Epithelial cell of esophagus (primary cell): ENCODE results near the gene SMYD1.
A peak's percentile ranks its signal among the peaks of the same experiment; 100 is the strongest.

Experiments
- DNase-seq: peaks from one replicate; pipeline ENCODE4 v3.0.0; 2010; ENCODE audit warnings: low read depth
- H3K4me3 ChIP-seq: 2 replicates; pipeline ENCODE4 v1.5.1; 2011; ENCODE audit warnings: mild to moderate bottlenecking, low read length, control low read depth
- TF ChIP-seq, protein P1 (sequence below): IDR thresholded peaks from 2 replicates; pipeline ENCODE4 v1.5.1; 2011; ENCODE audit warnings: low read depth, mild to moderate bottlenecking, low read length, control low read depth, inconsistent platforms; ENCODE audit not compliant: insufficient read depth; ENCODE audit errors: missing control alignments

The SMYD1 gene

DNA sequence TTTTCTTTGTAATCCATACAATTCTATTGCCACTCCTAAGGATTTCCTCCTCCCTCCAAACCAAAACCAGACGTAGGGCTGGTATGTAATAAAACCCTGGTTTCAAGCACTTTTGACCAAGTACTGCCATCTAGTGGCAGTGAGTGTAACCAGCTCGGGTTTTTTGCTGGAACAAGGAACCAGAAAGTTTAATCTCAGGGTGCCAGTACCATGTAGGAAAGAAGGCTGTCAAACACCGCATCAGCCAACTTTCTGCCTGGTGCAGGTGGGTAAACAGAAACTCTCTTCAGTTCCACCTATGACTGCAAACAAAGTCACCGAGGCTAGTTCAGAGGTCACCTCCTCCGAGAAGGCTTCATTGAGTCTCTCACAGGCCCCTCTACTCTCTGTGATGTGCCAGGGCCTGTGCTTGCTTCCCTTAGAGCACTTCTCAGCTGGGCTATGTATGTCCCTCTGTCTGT, 92.4 kb downstream of the SMYD1 start:
- peak; percentile 70 for DNase-seq
- no peak overlapping the region for H3K4me3 ChIP-seq
- TF ChIP-seq, protein P1, sequence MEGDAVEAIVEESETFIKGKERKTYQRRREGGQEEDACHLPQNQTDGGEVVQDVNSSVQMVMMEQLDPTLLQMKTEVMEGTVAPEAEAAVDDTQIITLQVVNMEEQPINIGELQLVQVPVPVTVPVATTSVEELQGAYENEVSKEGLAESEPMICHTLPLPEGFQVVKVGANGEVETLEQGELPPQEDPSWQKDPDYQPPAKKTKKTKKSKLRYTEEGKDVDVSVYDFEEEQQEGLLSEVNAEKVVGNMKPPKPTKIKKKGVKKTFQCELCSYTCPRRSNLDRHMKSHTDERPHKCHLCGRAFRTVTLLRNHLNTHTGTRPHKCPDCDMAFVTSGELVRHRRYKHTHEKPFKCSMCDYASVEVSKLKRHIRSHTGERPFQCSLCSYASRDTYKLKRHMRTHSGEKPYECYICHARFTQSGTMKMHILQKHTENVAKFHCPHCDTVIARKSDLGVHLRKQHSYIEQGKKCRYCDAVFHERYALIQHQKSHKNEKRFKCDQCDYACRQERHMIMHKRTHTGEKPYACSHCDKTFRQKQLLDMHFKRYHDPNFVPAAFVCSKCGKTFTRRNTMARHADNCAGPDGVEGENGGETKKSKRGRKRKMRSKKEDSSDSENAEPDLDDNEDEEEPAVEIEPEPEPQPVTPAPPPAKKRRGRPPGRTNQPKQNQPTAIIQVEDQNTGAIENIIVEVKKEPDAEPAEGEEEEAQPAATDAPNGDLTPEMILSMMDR: peak; percentile 86

DNA sequence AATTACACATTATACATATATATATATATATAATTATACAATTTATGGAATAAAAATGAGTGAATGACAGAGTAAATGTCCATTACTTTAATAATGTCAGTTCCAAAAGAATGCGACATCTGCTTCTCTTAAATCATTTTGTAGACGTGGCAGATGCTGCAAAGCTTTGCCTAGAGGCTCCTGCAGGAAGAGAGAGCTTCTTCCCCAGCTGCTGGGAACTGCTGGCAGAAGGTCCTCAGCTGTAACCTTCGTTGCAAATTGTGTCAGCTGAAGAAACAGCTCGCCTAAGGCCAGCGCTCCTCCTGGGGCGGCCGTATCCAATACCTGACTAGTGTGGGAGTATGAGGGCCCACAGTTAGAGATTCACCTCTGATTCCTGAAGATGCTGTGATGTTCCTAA, 92.9 kb downstream of the SMYD1 start:
- TF ChIP-seq, protein P1: no peak
- no peak for DNase-seq
- H3K4me3 ChIP-seq: no peak overlapping the region

GRCh38 chr2:88161446-88162244, 94.0 kb downstream of the SMYD1 start:
- DNase-seq: peak; percentile 86
- TF ChIP-seq, protein P1: no peak
- no peak overlapping the region for H3K4me3 ChIP-seq
